Measurements from ENCODE around the gene GPA33.

DNA sequence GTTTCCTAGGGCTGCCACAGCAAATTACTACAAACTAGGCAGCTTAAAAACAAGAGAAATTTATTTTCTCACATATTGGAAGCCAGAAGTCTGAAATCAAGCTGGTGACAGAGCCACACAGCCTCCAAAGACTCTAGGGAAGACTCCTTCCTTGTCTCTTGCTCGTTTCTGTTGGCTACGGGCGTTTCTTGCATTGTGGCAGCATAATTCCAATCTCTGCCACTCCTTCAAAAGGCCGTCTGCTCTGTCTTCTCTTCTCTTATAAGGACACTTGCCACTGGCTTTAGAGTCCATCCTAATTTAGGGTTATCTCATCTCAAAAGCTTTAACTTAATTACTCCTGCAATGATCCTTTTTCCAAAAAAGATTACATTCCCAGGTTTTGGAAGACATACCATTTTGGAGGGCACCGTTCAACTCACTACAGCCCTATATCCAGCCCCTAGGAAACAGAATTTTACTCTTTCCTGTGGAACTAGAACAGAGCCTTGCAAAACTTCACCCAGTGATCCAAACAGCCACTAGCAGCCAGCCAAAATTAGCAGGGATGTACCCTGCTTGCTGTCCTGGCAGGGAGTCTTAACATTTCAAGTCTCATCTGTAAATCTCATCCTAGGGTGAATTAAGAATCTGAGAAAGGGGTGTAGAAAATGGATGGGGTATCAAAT is 12.9 kb upstream of the GPA33 start:
- TF ChIP-seq PPARA (CRISPR knock-in tag; IDR thresholded peaks at IDR 0.05; ENCODE audit: borderline replicate concordance) (no peak), ARNTL (CRISPR knock-in tag; IDR thresholded peaks at IDR 0.05; ENCODE audit: borderline replicate concordance, low read depth) (no peak), GLIS3 (CRISPR knock-in tag; IDR thresholded peaks at IDR 0.05) (no peak), ZFP30 (CRISPR knock-in tag; IDR thresholded peaks at IDR 0.05) (no peak), RARB (CRISPR knock-in tag; IDR thresholded peaks at IDR 0.05) (no peak), ZNF565 (CRISPR knock-in tag; conservative IDR thresholded peaks at IDR 0.05; ENCODE audit: low read depth) (no peak), ZNF70 (CRISPR knock-in tag; IDR thresholded peaks at IDR 0.05) (no peak), ZFP3 (CRISPR knock-in tag; IDR thresholded peaks at IDR 0.05) (no peak)
- TF ChIP-seq, protein P1, sequence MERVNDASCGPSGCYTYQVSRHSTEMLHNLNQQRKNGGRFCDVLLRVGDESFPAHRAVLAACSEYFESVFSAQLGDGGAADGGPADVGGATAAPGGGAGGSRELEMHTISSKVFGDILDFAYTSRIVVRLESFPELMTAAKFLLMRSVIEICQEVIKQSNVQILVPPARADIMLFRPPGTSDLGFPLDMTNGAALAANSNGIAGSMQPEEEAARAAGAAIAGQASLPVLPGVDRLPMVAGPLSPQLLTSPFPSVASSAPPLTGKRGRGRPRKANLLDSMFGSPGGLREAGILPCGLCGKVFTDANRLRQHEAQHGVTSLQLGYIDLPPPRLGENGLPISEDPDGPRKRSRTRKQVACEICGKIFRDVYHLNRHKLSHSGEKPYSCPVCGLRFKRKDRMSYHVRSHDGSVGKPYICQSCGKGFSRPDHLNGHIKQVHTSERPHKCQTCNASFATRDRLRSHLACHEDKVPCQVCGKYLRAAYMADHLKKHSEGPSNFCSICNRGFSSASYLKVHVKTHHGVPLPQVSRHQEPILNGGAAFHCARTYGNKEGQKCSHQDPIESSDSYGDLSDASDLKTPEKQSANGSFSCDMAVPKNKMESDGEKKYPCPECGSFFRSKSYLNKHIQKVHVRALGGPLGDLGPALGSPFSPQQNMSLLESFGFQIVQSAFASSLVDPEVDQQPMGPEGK (CRISPR knock-in tag; IDR thresholded peaks at IDR 0.05; ENCODE audit: borderline replicate concordance), result no peak
- TF ChIP-seq, protein P2, sequence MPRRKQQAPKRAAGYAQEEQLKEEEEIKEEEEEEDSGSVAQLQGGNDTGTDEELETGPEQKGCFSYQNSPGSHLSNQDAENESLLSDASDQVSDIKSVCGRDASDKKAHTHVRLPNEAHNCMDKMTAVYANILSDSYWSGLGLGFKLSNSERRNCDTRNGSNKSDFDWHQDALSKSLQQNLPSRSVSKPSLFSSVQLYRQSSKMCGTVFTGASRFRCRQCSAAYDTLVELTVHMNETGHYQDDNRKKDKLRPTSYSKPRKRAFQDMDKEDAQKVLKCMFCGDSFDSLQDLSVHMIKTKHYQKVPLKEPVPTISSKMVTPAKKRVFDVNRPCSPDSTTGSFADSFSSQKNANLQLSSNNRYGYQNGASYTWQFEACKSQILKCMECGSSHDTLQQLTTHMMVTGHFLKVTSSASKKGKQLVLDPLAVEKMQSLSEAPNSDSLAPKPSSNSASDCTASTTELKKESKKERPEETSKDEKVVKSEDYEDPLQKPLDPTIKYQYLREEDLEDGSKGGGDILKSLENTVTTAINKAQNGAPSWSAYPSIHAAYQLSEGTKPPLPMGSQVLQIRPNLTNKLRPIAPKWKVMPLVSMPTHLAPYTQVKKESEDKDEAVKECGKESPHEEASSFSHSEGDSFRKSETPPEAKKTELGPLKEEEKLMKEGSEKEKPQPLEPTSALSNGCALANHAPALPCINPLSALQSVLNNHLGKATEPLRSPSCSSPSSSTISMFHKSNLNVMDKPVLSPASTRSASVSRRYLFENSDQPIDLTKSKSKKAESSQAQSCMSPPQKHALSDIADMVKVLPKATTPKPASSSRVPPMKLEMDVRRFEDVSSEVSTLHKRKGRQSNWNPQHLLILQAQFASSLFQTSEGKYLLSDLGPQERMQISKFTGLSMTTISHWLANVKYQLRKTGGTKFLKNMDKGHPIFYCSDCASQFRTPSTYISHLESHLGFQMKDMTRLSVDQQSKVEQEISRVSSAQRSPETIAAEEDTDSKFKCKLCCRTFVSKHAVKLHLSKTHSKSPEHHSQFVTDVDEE (CRISPR knock-in tag; IDR thresholded peaks at IDR 0.05), result no peak
- TF ChIP-seq, protein P3, sequence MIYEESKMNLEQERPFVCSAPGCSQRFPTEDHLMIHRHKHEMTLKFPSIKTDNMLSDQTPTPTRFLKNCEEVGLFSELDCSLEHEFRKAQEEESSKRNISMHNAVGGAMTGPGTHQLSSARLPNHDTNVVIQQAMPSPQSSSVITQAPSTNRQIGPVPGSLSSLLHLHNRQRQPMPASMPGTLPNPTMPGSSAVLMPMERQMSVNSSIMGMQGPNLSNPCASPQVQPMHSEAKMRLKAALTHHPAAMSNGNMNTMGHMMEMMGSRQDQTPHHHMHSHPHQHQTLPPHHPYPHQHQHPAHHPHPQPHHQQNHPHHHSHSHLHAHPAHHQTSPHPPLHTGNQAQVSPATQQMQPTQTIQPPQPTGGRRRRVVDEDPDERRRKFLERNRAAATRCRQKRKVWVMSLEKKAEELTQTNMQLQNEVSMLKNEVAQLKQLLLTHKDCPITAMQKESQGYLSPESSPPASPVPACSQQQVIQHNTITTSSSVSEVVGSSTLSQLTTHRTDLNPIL (CRISPR knock-in tag; IDR thresholded peaks at IDR 0.05; ENCODE audit: low read depth), result no peak
- TF ChIP-seq, protein P4, sequence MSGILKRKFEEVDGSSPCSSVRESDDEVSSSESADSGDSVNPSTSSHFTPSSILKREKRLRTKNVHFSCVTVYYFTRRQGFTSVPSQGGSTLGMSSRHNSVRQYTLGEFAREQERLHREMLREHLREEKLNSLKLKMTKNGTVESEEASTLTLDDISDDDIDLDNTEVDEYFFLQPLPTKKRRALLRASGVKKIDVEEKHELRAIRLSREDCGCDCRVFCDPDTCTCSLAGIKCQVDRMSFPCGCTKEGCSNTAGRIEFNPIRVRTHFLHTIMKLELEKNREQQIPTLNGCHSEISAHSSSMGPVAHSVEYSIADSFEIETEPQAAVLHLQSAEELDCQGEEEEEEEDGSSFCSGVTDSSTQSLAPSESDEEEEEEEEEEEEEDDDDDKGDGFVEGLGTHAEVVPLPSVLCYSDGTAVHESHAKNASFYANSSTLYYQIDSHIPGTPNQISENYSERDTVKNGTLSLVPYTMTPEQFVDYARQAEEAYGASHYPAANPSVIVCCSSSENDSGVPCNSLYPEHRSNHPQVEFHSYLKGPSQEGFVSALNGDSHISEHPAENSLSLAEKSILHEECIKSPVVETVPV (CRISPR knock-in tag; IDR thresholded peaks at IDR 0.05), result no peak
- TF ChIP-seq, protein P5, sequence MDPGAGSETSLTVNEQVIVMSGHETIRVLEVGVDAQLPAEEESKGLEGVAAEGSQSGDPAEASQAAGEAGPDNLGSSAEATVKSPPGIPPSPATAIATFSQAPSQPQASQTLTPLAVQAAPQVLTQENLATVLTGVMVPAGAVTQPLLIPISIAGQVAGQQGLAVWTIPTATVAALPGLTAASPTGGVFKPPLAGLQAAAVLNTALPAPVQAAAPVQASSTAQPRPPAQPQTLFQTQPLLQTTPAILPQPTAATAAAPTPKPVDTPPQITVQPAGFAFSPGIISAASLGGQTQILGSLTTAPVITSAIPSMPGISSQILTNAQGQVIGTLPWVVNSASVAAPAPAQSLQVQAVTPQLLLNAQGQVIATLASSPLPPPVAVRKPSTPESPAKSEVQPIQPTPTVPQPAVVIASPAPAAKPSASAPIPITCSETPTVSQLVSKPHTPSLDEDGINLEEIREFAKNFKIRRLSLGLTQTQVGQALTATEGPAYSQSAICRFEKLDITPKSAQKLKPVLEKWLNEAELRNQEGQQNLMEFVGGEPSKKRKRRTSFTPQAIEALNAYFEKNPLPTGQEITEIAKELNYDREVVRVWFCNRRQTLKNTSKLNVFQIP (CRISPR knock-in tag; IDR thresholded peaks at IDR 0.05; ENCODE audit: borderline replicate concordance, low read depth), result no peak
